NCI-H1417 treated with DMSO at 0.1 percent for 48 hours (cell line): ENCODE measurements around the gene ZNF106.

ENCODE experiments used
- DNase-seq: peaks from one replicate; lab custom pipeline; 2025; lab: John Stamatoyannopoulos, UW

ZNF106 gene

GRCh38 chr15:42405863-42406482, 85.0 kb downstream of the ZNF106 start:
- DNase-seq = no peak

- no peak for DNase-seq
Measured at GRCh38 chr15:42404461-42405235, 86.3 kb downstream of the ZNF106 start.

GRCh38 chr15:42403389-42403788, 87.6 kb downstream of the ZNF106 start:
- no peak for DNase-seq

GRCh38 chr15:42402455-42403205, 88.3 kb downstream of the ZNF106 start:
- no peak for DNase-seq

- no peak for DNase-seq
Measured at GRCh38 chr15:42401544-42402454, 89.1 kb downstream of the ZNF106 start.

- no peak for DNase-seq
Measured at GRCh38 chr15:42395838-42396237, 95.1 kb downstream of the ZNF106 start.

GRCh38 chr15:42394106-42394505, 96.8 kb downstream of the ZNF106 start:
- DNase-seq = no peak

GRCh38 chr15:42392309-42393024, 98.5 kb downstream of the ZNF106 start:
- DNase-seq = no peak

- no peak for DNase-seq
Measured at GRCh38 chr15:42387603-42388002, 103.3 kb downstream of the ZNF106 start.

GRCh38 chr15:42385980-42386700, 104.8 kb downstream of the ZNF106 start:
- no peak for DNase-seq

- DNase-seq = no peak
Measured at GRCh38 chr15:42385206-42385979, 105.5 kb downstream of the ZNF106 start.

GRCh38 chr15:42384597-42384996, 106.3 kb downstream of the ZNF106 start:
- no peak for DNase-seq

- DNase-seq = no peak
Measured at GRCh38 chr15:42378011-42378410, 112.9 kb downstream of the ZNF106 start.

- DNase-seq = no peak
Measured at GRCh38 chr15:42375941-42376340, 115.0 kb downstream of the ZNF106 start.

GRCh38 chr15:42375252-42375651, 115.7 kb downstream of the ZNF106 start:
- no peak for DNase-seq

GRCh38 chr15:42374810-42375209, 116.1 kb downstream of the ZNF106 start:
- DNase-seq = no peak

GRCh38 chr15:42373936-42374335, 117.0 kb downstream of the ZNF106 start:
- no peak for DNase-seq

- DNase-seq = no peak
Measured at GRCh38 chr15:42373274-42373673, 117.7 kb downstream of the ZNF106 start.

GRCh38 chr15:42371096-42371495, 119.8 kb downstream of the ZNF106 start:
- no peak for DNase-seq

GRCh38 chr15:42368096-42368495, 122.8 kb downstream of the ZNF106 start:
- no peak for DNase-seq
